Measurements from ENCODE around the gene RARS1. TPM values are rescaled to one million over a fixed set of nuclear protein-coding genes. Genes with fewer than 3 reads are reported as not detected.

Gene RARS1
- polyA plus RNA-seq, 3 donors, result 75.6 to 84.9 (median 80.8) TPM

- DNase-seq (ENCODE audit: low read depth in 3 of 3, low spot score in 2 of 3), result no peak
These were observed 67.3 kb downstream of the RARS1 start for GRCh38 chr5:168553377-168554130.

DNA sequence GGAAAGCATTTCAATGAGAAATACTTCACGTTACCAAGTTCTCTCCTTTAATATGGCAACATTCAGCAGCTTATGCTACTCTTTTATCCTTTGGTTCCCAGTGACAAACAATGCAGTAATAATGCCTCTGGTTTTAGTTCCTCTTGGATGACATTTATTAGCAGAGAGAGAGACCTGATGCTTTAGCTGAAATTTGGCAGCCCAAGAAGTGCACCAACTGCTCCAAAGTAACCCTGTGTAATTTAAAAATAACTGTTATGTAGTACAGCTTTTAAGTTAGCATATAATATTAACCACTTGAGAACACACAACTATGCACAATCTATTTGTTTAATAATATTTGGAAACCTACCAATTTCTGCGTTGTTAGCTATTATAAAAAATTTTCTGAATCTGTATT lies 71.1 kb downstream of the RARS1 start:
- no peak for DNase-seq (ENCODE audit: low read depth in 3 of 3, low spot score in 2 of 3)

DNA sequence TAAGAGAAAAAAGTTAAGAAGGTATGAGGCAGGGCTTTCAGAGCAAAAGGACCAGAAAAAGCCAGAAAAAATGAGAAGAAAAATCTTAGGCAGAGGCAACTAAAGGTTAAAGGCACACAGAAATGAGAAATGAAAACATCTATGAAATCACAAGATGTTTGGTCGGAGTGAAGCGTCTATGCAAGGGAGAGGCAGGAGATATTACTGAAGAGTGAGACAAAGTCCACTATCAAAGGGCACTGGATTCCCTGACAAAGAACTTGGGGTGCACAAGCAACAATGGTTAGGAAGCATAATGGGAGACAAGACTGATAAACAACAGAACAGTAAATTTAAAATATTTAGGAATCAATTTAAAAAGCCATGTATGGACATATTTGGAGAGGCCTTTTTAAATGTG lies 76.0 kb downstream of the RARS1 start:
- DNase-seq (ENCODE audit: low read depth in 3 of 3, low spot score in 2 of 3), result no peak

DNA sequence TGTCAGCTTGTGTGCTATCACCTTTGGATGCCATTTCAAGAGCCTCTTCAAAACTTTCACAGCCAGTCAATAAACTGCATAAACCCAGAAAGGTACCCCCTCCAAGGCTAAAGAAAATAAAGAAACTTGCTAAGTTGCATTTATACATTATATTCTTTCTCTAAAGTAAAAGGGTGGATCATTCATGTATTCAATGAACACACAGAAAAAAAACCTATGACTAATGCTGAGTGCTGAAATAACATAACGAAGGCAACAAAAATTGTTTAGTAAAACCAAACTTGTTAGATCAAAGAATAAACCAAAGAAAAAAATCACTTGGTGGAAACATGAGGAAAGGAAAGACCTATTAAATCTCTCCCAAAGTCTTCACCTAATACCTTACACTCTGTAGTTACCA lies 77.7 kb downstream of the RARS1 start:
- DNase-seq (ENCODE audit: low read depth in 3 of 3, low spot score in 2 of 3), result no peak

GRCh38 chr5:168568738-168569137 lies 82.5 kb downstream of the RARS1 start:
- no peak for DNase-seq (ENCODE audit: low read depth in 3 of 3, low spot score in 2 of 3)

Other genes with a start within 250 kb of the RARS1 start
- gene WWC1, start 194.8 kb upstream of the RARS1 start, polyA plus RNA-seq (ENCODE audit: insufficient read length in 3 of 3), result 100 to 1,000 TPM in 1 of 3 donors, 10 to 100 TPM in 2; 83.0 to 102 (median 89.7) TPM
- gene FBLL1, start 42.8 kb downstream of the RARS1 start, polyA plus RNA-seq (ENCODE audit: insufficient read length in 3 of 3), result under 1 TPM; 0.29 to 0.81 (median 0.65) TPM
- gene PANK3, start 92.9 kb downstream of the RARS1 start, polyA plus RNA-seq (ENCODE audit: insufficient read length in 3 of 3), result 10 to 100 TPM; 67.1 to 70.6 (median 67.2) TPM